GM21367 (cell line): ENCODE measurements around the gene RNF14.
A peak's percentile ranks its signal among the peaks of the same experiment; 100 is the strongest.

Experiments used
- ATAC-seq: cut with Tn5 transposase; IDR thresholded peaks from one replicate; pipeline ENCODE4 v1.9.1; 2021; ENCODE audit not compliant: unreplicated experiment

The RNF14 gene

DNA sequence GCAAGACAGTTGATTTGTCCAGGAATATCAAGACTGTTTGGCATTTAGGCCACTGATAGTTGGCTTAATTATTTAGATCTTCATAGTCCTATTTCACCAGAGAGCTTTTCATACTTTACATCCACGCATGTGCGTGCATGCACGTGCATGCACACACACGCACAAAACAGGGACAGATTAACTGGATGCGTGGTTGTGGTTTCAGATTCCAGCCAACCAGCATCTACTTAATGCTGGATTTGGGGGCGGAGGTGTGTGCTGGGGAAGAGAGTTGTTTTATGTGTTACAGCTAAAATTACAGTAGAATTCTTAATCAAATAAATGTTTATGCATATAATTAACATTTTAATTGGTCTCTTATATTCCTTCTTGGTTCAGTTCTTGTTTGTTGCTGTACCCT is 7.3 kb downstream of the RNF14 start:
- ATAC-seq: no peak

DNA sequence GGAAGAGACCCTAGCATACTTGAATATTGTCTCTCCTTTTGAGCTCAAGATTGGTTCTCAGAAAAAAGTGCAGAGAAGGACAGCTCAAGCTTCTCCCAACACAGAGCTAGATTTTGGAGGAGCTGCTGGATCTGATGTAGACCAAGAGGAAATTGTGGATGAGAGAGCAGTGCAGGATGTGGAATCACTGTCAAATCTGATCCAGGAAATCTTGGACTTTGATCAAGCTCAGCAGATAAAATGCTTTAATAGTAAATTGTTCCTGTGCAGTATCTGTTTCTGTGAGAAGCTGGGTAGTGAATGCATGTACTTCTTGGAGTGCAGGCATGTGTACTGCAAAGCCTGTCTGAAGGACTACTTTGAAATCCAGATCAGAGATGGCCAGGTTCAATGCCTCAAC is 9.5 kb downstream of the RNF14 start:
- ATAC-seq: no peak

DNA sequence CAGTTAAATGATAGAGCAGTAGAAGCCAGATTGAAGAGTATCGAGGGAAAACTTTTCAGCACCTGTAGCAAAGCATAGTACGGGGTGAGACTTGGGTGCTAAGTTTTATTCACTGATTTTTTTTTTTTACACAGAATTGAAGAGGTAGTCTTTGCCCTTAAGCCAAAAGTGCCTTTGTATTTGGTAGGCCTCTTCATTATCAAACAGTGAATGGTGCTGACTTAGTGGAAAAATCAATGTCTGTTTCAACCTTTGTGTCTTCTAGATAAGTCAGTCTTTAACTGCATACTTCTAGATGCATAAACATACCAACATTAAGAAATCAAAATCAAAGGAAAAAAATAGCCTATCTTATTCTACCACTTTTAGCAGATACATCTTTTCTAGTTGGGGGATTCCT is 13.7 kb downstream of the RNF14 start:
- ATAC-seq: no peak

DNA sequence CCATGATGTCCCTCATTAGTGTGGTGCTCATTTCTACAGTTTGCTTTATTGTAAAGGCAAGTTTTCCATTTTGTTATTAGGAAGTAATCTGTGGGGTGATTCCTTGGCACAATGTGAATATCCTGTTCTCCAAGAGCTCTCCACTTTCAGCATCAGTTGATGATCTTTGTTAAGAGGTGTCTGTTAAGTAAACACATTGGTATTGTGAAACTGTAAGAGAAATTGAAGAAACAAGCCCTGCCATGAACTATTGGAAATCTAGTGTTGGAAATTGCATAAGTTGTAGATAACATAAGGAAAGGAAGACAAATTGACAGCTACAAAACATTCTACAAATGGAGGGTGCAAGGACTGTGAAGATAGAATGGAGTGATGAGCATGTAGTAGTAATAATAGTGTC is 17.2 kb downstream of the RNF14 start:
- no peak for ATAC-seq

DNA sequence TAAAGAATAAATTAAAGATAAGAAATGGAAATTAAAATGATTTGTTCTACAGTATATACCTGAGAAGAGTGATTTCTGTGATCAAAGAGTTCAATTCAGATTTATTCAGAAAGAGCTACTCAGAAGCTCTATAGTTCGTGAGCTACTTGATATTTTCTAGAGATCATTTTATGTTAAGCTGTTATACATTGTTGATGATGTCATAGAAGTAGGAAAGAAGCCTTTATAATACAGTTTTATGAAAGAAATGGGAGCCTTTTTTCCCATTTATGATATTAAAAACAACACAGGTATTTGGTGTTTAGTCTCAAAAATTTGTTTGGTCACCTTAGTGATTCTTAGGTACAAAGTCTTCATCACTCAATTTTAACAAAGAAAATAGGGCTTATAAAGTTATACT is 20.8 kb downstream of the RNF14 start:
- ATAC-seq: no peak

DNA sequence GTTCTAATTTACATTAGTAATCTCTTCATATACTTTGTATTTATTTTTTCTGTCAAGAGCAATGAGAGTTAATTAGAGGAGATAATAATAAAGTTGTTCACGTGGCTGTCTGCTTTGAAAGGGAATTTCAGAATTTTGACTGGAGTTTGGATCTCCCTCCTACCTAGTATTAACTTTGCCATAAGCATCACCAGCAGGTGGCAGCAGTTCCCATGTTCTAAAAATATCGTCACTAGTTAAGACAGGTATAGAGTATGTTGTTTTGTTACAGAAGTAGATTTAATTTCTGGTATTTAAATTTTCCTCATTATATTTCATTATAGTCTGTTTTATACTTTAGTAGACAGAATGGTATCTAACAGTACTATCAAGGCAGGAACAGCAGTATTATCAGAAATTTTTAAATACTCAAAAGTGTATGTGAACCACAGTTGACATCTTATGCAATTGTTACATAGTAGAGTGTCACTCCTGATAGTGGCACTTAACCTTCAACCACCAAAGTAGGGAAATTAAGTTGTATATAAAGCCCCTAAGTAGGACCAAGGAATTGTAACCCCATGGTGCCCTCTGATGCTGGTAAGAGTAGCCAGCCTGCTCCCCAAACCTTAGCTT is 23.6 kb downstream of the RNF14 start:
- no peak for ATAC-seq

DNA sequence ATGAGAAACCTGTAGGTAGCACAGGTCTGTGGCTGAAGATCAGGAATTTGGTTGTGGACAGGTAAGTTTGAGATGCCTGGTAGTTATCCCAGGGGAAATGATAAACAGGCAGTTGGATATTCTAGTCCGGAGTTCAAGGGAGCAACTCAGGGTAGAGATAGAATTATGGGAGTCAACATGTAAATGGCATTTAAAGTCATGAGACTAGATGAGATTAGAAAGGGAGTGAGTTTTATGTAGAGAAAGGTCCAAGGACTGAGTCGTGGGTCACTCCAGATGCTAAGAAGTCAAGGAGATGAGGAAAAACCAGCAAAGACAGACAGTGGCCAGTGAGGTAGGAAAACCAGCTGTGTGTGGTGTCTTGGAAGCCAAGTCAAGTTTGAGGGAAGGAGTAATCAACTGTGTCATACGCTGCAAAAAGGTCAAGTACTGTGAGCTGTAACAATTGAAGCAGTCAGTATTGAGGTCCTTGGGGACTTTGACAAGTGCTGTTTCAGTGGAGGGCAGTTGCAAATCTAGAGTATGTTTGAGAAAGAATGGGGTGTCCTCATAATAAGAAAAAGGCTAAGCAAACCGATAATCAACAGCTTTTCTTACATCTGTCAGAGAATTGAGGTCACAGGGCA is 25.7 kb downstream of the RNF14 start:
- ATAC-seq: no peak

DNA sequence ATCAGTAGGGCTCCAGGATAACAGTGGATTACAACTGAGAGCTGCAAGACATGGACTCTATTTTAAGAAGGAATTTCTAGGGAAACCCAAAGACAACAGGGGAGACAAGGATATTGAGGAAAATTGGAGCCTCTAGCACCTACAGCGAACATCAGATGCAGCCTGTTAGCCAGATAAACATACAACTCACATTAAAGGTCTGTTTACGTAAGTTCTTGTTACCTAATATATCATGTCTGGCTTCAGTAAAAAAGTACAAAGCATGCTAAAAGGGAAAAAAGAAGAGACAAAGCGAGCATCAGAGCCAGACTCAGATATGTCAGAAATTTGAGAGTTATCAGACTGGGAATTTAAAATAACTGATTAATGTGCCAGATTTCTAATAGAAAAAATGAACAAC is 26.8 kb downstream of the RNF14 start:
- ATAC-seq: no peak

DNA sequence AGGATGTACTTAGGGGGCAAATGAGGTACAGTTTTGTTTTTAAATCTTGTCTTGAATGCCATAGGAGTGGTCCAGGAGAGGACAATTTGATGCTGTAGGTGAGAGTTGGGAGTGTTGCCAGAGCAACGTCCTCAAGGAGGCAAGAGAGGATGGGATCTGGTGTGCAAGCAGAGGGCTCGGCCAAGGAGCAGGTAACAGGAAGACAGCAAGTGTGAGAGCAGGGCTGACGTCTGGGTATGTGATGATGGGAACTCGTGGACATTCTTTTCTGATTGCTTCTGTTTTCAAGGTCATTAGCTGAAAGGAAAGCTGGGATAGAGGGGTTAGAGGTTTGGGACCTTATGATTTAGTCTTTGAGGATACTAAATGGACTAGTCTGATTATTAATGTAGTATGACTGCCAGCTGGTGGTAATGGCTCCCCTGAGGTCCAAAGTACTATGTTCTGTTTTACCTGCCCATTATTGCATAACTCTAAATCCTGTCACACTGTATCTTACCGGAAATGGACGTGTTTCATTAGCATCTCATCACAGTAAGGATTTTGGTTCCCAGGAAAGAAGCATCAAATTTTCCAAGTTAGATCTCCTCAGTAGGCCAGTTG is 28.6 kb downstream of the RNF14 start:
- no peak for ATAC-seq

DNA sequence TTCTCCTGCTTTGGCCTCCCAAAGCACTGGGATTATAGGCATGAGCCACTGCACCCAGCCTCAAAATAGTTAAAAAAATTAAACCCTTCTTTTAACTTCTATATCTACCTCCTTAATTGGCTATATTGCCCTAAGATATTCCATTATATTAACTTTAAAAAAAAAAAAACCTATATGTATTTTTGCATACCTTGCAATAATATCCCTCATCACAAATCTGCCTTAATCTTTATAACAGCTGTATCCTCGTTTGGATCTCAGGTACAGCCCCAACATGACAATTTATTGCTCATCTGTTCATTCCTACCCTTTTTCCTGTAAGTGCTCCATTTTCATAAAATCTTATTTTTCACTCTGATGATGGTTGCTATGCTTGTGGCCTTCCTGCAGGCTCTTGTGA is 31.3 kb downstream of the RNF14 start:
- ATAC-seq: no peak

DNA sequence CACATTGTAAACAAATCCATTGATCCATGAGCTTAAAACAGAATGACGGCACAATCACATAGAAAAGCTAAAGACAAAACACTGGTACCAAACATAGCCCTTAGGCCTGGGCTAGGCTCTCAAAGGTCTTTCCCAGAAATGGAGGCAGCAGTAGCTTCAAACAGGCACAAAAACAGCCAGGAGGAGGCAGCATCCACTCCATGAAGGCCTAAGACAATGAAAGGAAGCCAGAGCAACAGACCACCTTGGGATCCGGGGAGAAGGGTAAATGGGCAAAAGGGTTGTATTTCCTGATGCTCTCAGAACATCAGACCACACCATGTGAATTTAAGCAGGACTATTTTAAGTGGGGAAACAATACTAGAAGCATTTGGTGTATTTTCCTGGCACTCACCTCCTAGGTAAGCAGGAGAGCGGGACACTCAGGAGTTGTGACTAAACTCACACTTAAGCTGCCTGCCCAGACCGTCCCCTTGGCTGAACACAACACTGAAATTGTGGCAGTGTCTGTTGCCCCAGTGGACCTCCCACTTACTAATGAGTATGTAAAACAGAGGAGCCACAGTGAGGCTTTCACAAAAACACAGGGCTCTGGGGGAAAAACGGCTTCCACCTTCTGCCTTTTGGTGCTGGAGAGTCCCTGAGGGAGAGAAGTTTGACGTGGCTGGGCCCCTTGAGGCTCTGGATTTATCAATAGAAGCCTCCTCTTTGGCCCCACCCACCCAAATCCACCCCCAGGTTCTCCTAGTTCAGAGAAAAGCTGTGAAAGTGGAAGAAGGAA is 32.0 kb downstream of the RNF14 start:
- no peak for ATAC-seq

DNA sequence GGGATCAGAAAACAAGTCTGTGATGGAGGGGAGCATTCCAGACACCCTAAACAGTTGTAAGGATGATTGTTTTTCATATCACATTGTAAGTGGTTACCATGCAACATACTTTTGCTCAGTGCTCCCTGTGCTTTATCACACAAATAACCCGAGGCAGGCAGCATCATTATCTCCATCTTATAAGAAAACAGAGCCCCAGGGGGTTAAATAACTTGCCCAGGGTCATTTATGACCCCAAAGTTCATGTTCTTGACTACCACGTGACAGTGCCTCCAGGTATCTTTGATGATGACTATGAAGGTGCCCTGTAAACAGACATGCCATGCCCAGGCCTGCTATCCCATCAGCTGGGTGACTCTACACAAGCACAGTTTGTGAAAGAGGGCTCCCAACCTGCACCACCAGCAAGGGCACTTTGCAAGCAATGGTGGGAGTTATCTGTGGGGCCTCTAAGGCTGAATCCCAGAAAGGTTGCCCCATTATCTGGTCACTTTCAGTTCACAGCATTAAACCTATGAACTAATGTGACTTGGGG is 34.4 kb downstream of the RNF14 start:
- no peak for ATAC-seq

DNA sequence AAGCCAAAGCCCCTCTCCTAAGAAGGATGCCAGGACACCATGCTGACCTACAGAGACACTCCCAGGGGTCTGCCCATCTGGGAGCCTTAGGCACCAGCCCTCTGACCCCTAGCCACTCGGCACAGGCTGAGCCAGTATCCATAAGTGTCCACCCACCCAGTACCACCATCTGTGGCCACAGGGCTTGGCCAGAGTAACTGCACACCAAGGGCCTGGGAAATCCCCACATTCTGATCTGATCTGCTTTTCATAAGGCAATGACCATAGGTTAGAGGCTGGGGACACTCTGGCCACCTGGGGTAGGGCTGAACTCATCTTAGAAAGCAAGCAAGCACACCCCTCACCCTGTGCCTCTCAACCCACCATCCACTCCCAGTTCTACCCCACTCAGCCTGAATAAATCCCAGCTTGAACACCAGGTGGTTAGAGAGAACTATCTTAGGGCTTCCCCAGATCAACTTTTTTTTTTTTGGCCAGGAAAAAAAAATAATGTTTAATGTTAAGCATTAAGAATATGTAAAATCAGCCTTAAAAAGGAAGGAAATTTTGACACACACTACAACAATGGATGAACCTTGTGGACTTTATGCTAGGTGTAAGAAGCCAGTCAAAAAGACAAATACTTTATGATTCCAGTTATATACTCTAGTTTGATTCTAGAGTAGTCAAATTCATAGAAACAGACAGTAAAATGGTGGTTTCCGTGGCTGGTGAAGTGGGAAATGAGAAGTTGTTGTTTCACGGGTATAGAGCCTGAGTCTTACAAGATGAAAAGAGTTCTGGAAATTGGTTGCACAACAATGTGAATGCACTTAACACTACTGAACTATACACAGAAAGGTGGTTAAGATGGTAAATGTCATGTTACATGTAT is 37.7 kb downstream of the RNF14 start:
- no peak for ATAC-seq

DNA sequence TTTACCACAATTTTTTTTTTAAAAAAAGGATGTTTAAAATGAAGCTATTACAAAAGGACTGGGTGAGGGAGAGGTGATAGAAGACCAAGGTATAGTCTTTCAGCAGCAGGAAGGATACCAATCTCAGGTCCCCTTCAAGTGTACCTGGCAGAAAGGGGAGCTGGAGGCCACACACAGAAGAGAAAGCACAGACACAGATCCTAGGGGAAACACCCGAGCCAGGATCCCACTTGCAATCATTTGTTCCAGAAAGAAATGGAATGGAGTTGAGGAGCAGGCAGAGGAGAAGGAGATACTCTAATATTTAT is 38.3 kb downstream of the RNF14 start:
- no peak for ATAC-seq

DNA sequence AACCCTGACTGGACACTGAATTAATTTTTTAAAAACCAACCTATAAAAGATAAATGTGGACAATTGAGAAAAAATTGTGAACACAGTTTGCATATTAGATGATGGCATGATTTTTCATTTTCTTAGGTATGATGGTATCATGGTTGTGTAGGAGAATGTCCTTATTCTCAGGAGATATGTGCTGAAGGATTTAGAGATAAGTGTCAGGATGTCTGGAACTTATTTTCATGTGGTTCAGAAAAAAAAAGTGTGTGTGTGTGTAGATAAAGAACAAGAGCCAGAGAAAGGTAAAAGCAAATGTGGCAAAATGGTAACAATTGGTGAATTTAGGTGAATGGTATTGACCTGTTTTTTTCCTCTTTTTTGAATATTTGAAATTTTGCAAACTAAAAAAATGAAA is 39.9 kb downstream of the RNF14 start:
- ATAC-seq: no peak

DNA sequence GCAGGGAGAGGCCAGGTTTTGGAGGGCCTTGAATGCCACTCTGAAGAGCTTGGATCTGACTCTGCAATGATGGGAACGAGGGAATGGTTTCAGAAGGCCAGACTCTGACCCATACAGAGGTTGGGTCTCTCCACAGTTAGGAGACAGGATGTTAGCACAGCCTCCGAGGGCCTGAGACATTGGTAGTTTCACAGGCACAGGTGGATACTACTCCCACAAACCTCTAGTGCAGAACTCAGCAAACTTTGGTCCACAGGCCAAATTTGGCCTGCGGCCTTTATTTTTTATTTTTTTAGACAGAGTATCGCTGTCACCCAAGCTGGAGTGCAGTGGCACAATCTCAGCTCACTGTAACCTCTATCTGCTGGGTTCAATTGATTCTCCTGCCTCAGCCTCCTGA is 41.0 kb downstream of the RNF14 start:
- ATAC-seq: no peak

DNA sequence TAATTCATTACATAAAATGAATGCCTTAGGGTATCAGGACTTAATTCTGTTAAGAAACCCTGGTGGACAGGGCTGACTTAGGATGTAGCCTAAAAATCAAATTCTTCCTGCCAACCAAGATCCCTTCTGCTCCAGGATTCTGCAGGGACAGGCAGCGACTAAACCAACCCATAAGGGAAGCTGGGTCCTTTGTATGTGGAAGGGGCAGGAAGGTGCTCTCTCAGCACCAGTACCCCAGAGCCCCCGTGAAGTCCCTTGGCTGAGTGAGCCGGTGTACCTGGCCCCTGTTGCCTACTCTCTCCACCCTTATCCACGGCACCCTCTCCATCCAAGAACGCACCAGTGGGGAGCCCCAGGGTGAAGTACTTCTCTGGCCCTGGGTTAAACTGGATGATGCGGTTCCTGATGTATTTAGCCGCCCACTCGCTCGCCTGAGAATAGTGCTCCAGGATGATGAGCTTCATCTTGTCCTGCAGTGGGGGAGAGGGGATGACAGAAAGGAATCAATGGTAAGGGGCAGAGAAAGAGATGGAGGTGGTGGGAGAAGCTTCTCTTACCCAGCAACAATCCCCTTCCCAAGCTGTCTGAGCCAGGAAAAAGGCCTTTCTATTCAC is 42.8 kb downstream of the RNF14 start:
- ATAC-seq: no peak

DNA sequence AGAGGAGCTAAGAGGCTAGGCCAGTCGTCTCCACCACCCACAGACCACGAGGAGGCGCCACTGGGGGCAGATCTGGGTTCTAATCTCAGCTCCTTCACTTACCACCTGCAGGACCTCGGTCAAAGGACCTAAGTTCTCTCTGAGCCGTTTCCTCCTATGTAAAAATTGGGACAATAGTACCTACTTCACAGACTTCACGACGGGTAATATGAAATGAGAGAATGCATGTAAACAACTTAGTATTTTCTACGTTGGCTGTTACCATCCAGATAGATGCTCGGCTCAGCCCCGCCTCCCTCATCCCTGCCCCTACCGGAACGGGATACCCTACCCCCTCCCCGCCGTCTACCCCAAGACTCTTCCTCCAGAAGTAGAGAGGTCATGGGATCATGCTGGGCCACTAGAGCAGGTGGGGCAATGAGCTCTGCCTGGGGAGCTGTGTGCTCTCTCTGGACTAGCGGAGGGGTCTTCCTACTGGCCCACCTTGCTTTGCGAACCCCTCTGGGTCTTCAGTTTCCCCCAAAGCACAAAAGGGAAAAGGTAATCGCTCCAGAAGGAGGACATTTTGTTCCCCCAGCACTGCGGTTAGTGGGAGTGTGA is 43.4 kb downstream of the RNF14 start:
- no peak for ATAC-seq

DNA sequence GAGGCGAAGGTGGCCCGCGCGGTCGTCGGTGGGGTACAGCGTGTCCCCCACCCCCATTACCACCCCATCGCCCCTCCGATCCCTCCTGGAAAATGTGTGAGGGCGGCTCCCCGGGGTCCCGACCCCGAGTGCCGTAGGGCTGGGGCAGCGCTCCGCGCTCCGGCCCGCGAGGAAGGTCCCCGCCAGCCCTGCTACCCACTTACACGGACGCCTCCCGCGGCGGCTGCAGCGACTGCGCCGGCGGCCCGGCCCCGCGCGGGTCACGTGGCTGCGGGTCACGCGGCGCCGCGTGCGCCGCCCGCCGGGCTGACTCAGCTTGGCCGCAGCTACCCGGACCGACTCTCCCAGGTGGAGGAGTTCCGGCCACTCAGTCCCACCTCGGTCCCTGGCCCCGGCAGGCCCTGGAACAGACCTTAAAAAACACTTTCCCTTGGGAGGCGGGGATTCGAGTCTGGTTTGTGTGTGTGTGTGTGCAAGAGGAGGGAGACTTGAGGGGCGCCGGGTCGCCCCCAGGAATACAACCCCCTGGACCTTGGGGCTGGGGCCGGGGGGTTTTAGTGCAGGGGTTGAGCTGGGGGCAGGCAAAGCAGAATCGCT is 44.0 kb downstream of the RNF14 start, which contains the start of gene GNPDA1:
GNPDA1 (minus strand) TSS at position 236 of the 597 bp plus-strand sequence. CDS start 992 bp downstream, outside the sequence.
- ATAC-seq: peak; percentile 46
